K562 (cell line): ENCODE data around the gene CCDC124. TPM values are rescaled to one million over a fixed set of nuclear protein-coding genes. Genes with fewer than 3 reads are reported as not detected.
A peak's percentile ranks its signal among the peaks of the same experiment; 100 is the strongest.

Experiments used
- BCOR ChIP-seq: fragments of 450-650 bp; IDR thresholded peaks from 2 replicates; pipeline ENCODE4 v1.6.1; 2016
- BMI1 ChIP-seq: fragments of 150-350 bp; IDR thresholded peaks from 2 replicates; pipeline ENCODE4 v1.6.1; 2014; ENCODE audit warnings: low read length
- CBFA2T3 ChIP-seq: fragments of 450-650 bp; IDR thresholded peaks from 2 replicates; pipeline ENCODE4 v1.6.1; 2017
- CTCF ChIP-seq, 3 experiments: IDR thresholded peaks in 2 of 3; conservative IDR thresholded peaks in 1 of 3; 2 replicates each; pipeline ENCODE4 v1.5.1; 2011 to 2012; ENCODE audit warnings: low read length in 3 of 3, mild to moderate bottlenecking in 3 of 3, control low read depth in 2 of 3, improper control_type of control experiment in 1 of 3, inconsistent platforms in 1 of 3, low read depth in 1 of 3, mixed read lengths in 1 of 3, moderate library complexity in 1 of 3; ENCODE audit not compliant: insufficient read depth in 2 of 3
- DPF2 ChIP-seq: fragments of 450-650 bp; IDR thresholded peaks from 2 replicates; pipeline ENCODE4 v1.6.1; 2016
- GABPB1 ChIP-seq: sonication (generic); formaldehyde crosslinking; IDR thresholded peaks from 2 replicates; pipeline ENCODE4 v1.8.0; 2022; ENCODE audit warnings: mild to moderate bottlenecking, missing genetic modification reagents
- HNRNPUL1 ChIP-seq: fragments of 200-400 bp; formaldehyde crosslinking; IDR thresholded peaks from 2 replicates; pipeline ENCODE4 v1.6.1; 2017; ENCODE audit warnings: low read length
- MAX ChIP-seq: sonication (generic); formaldehyde crosslinking; IDR thresholded peaks from 2 replicates; pipeline ENCODE4 v1.9.0; 2022; ENCODE audit warnings: mild to moderate bottlenecking, missing genetic modification reagents
- MCM2 ChIP-seq: fragments of 450-650 bp; IDR thresholded peaks from 2 replicates; pipeline ENCODE4 v1.6.1; 2017; ENCODE audit warnings: low read depth, mild to moderate bottlenecking
- NCOR1 ChIP-seq: fragments of 450-650 bp; IDR thresholded peaks from 2 replicates; pipeline ENCODE4 v1.6.1; 2016; ENCODE audit warnings: mild to moderate bottlenecking, moderate library complexity
- PHF21A ChIP-seq: fragments of 450-650 bp; IDR thresholded peaks from 2 replicates; pipeline ENCODE4 v1.6.1; 2017; ENCODE audit warnings: low read depth, borderline replicate concordance
- PHF8 ChIP-seq: fragments of 200-600 bp; sonication (generic); IDR thresholded peaks from 2 replicates; pipeline ENCODE4 v1.6.1; 2012; ENCODE audit warnings: mixed run types, mild to moderate bottlenecking, inconsistent platforms, low read length, moderate library complexity, borderline replicate concordance
- SP2 ChIP-seq: IDR thresholded peaks from 2 replicates; pipeline ENCODE4 v1.6.1; 2011; ENCODE audit warnings: mild to moderate bottlenecking, low read depth, low read length, moderate library complexity; ENCODE audit not compliant: poor library complexity, severe bottlenecking; ENCODE audit errors: extremely low read depth
- TRIM24 ChIP-seq, 2 experiments: fragments of 450-650 bp; IDR thresholded peaks; 2 replicates each; pipeline ENCODE4 v1.6.1; 2016
- ZNF121 ChIP-seq: sonication (generic); formaldehyde crosslinking; conservative IDR thresholded peaks from 2 replicates; pipeline ENCODE4 v1.8.0; 2022; ENCODE audit warnings: missing genetic modification reagents
- ZNF140 ChIP-seq: fragments of 250-450 bp; sonication (Bioruptor Pico); IDR thresholded peaks from 2 replicates; pipeline ENCODE4 v1.8.0; 2021; ENCODE audit warnings: moderate library complexity, mild to moderate bottlenecking, inconsistent platforms
- ZNF197 ChIP-seq: fragments of 200-800 bp; sonication (Bioruptor generic); IDR thresholded peaks from 2 replicates; pipeline ENCODE4 v1.6.1; 2016; ENCODE audit warnings: low read depth, missing genetic modification characterization, missing compliant biosample characterization
- ZNF253 ChIP-seq: fragments of 250-450 bp; sonication (Bioruptor Pico); conservative IDR thresholded peaks from 2 replicates; pipeline ENCODE4 v1.6.1; 2021; ENCODE audit warnings: mild to moderate bottlenecking
- ZNF518B ChIP-seq: fragments of 250-450 bp; sonication (Bioruptor Pico); IDR thresholded peaks from 2 replicates; pipeline ENCODE4 v1.5.0; 2021; ENCODE audit warnings: mild to moderate bottlenecking, moderate library complexity
- polyA plus RNA-seq, 8 experiments: library from polyadenylated mRNA; depleted of rRNA in 4 of 8; stranded (reverse) in 5 of 8; unstranded in 3 of 8; fragments of >200 nt; fragmentation: Nextera tagmentation in 2 of 8; fragmentation: Illumina TruSeq in 1 of 8; extraction: Ambion mirVana in 2 of 8; extraction: Trizol in 1 of 8; gene quantifications; 2 replicates each; pipeline versions ENCODE4 v1.2.1 to v1.2.3, GENCODE V29; 2011 to 2014; ENCODE audit warnings: inconsistent platforms in 1 of 8, missing spikeins in 1 of 8
- total RNA-seq, 7 experiments: library from RNA; depleted of rRNA in 6 of 7; stranded (reverse); fragments of >200 nt in 6 of 7; fragmentation: Illumina TruSeq in 2 of 7; extraction: Trizol in 2 of 7; gene quantifications; 2 replicates each; pipeline versions ENCODE4 v1.2.1 to v1.2.3, GENCODE V29; 2011 to 2021; ENCODE audit warnings: low replicate concordance in 1 of 7
- TF ChIP-seq, protein P1 (sequence below): fragments of 250-450 bp; sonication (Bioruptor Pico); IDR thresholded peaks from 2 replicates; pipeline ENCODE4 v1.5.0; 2021

CCDC124 gene
- total and polyA plus RNA-seq, 9 of the 15 experiments (the other 6 are each of a cell fraction or from before 2014, with no cell fraction given): 5.8 to 234 (median 40.1) TPM

DNA sequence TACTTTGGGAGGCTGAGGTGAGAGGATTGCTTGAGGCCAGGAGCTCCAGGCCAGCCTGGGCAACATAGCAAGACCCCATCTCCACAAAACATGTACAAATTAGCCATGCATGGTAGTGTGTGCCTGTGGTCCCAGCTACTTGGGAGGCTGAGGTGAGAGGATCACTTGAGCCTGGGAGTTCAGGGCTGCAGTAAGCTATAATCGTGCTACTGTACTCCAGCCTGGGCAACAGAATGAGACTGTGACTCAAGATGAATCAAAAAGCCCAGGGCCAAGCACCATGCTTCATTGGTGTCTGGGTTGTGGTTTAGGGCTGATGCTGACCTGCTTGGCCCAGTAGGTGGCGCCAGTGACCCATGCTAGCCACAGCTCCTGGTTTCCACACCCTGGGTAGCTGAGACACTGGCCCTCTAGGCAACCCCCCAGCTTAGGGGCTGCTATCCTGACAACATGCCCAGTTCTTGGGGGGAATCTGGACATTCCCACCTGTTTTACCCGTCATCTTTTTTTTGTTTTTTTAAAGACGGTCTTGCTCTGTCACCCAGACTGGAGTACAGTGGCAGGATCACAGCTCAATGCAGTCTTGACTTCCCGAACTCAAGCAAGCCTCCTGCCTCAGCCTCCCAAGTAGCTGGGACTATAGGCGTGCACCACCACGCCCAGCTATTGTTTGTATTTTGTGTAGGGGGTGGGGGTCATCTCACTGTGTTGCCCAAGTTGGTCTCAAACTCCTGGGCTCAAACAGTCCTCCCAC is 5.5 kb downstream of the CCDC124 start (continued):
- TF ChIP-seq GABPB1 (CRISPR knock-in tag): no peak
- TF ChIP-seq ZNF197 (CRISPR knock-in tag): no peak
- TF ChIP-seq, protein P1, sequence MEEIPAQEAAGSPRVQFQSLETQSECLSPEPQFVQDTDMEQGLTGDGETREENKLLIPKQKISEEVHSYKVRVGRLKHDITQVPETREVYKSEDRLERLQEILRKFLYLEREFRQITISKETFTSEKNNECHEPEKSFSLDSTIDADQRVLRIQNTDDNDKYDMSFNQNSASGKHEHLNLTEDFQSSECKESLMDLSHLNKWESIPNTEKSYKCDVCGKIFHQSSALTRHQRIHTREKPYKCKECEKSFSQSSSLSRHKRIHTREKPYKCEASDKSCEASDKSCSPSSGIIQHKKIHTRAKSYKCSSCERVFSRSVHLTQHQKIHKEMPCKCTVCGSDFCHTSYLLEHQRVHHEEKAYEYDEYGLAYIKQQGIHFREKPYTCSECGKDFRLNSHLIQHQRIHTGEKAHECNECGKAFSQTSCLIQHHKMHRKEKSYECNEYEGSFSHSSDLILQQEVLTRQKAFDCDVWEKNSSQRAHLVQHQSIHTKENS: no peak
- TF ChIP-seq HNRNPUL1: no peak
- TF ChIP-seq DPF2: no peak
- no peak for TF ChIP-seq MCM2
- TF ChIP-seq PHF8: no peak
- TF ChIP-seq SP2: no peak
- peak; percentile 60 for TF ChIP-seq BCOR
- TF ChIP-seq BMI1: no peak
- no peak for TF ChIP-seq CBFA2T3
- TF ChIP-seq MAX (CRISPR knock-in tag): peak; percentile 41; the same call in 1 of the 2 replicates
- TF ChIP-seq CTCF (IDR thresholded peaks at IDR 0.05 in 2 of 3, conservative IDR thresholded peaks at IDR 0.05 in 1 of 3; ENCODE audit: insufficient read depth in 2 of 3, low read depth in 1 of 3, low read length in 3 of 3): peak; percentile 95
- no peak for TF ChIP-seq ZNF518B (CRISPR knock-in tag)
- TF ChIP-seq ZNF253: no peak
- peak; percentile 100 for TF ChIP-seq ZNF121
- TF ChIP-seq NCOR1: no peak
- TF ChIP-seq PHF21A: 0 out of 2 replicates have a peak, but pooled peaks have one; percentile 35
- TF ChIP-seq ZNF140 (CRISPR knock-in tag): no peak
- no peak for TF ChIP-seq TRIM24 (IDR thresholded peaks at IDR 0.05)
